GM12878 (cell line): ENCODE measurements around the gene SAMD4A. TPM values are rescaled to one million over a fixed set of nuclear protein-coding genes. Genes with fewer than 3 reads are reported as not detected.

Experiments
- ATAC-seq: fragments of 200-7000 bp; cut with Tn5 transposase; 3 replicates; pipeline ENCODE4 v1.9.1; 2020; ENCODE audit warnings: mild to moderate bottlenecking, moderate library complexity
- BruUV-seq: library from RNA; stranded (reverse); fragments of 400-500 nt; replicated peaks from 2 replicates; lab custom pipeline; 2021; lab: Mats Ljungman, UMichigan
- CTCF ChIA-PET: fragments of 300-600 bp; sonication (Branson Sonifier 250); formaldehyde crosslinking; extraction: SDS; loops from one replicate; lab custom pipeline; 2021; ENCODE audit warnings: inconsistent platforms; lab: Yijun Ruan, JAX
- POLR2A ChIA-PET: fragments of 350-600 bp; formaldehyde crosslinking; extraction: SDS; loops from one replicate; lab custom pipeline; 2021; ENCODE audit warnings: inconsistent platforms; lab: Charles Lee
- RAD21 ChIA-PET: fragments of 300-600 bp; sonication (Branson Sonifier 250); formaldehyde crosslinking; loops from one replicate; lab custom pipeline; 2023; ENCODE audit warnings: antibody characterized with exemption; ENCODE audit not compliant: unreplicated experiment; lab: Charles Lee
- SMC1A ChIA-PET: fragments of 300-600 bp; sonication (Branson Sonifier 250); formaldehyde crosslinking; loops from one replicate; lab custom pipeline; 2023; ENCODE audit not compliant: unreplicated experiment, uncharacterized antibody; lab: Charles Lee
- DNase-seq: peaks from one replicate; pipeline ENCODE4 v3.0.0-alpha.2; 2011; ENCODE audit warnings: low read depth, low spot score
- FAIRE-seq: peaks from 3 replicates; lab custom pipeline; 2011; peaks lifted over from hg19 to GRCh38; lab: Jason Lieb, UNC
- H2AFZ ChIP-seq: 2 replicates; pipeline ENCODE4 v1.6.0; 2011; ENCODE audit warnings: low read depth, low read length, control low read depth; ENCODE audit not compliant: control insufficient read depth
- H3K27ac ChIP-seq: 2 replicates; pipeline ENCODE4 v1.5.1; 2011; ENCODE audit warnings: control low read depth; ENCODE audit not compliant: control insufficient read depth, insufficient read depth
- H3K27me3 ChIP-seq, 2 experiments: replicated peaks in 1 of 2; 2 replicates each; pipeline versions ENCODE4 v1.6.0 to v1.6.1; 2011; ENCODE audit warnings: low read length in 1 of 2; ENCODE audit not compliant: control insufficient read depth in 2 of 2, insufficient read depth in 2 of 2
- H3K36me3 ChIP-seq, 2 experiments: 2 replicates each; pipeline ENCODE4 v1.5.1; 2011; ENCODE audit warnings: low read length in 1 of 2; ENCODE audit not compliant: control insufficient read depth in 2 of 2, insufficient read depth in 2 of 2
- H3K4me1 ChIP-seq: 2 replicates; pipeline ENCODE4 v1.6.1; 2011; ENCODE audit warnings: mild to moderate bottlenecking, low read length, moderate library complexity, mixed read lengths; ENCODE audit not compliant: control insufficient read depth, insufficient read depth
- H3K4me2 ChIP-seq: 2 replicates; pipeline ENCODE4 v1.6.0; 2011; ENCODE audit warnings: control low read depth; ENCODE audit not compliant: control insufficient read depth, insufficient read depth
- H3K4me3 ChIP-seq: fragments of 200-600 bp; sonication (generic); 2 replicates; pipeline ENCODE4 v1.5.1; 2016
- H3K79me2 ChIP-seq: 2 replicates; pipeline ENCODE4 v1.6.0; 2011; ENCODE audit warnings: low read length; ENCODE audit not compliant: control insufficient read depth, insufficient read depth
- H3K9ac ChIP-seq: 2 replicates; pipeline ENCODE4 v1.8.0; 2011; ENCODE audit warnings: low read length, control low read depth, mixed read lengths; ENCODE audit not compliant: control insufficient read depth, insufficient read depth
- H3K9me3 ChIP-seq: replicated peaks from 3 replicates; pipeline ENCODE4 v1.5.1; 2011; ENCODE audit warnings: mild to moderate bottlenecking, low read length; ENCODE audit not compliant: control insufficient read depth, insufficient read depth
- H4K20me1 ChIP-seq: 2 replicates; pipeline ENCODE4 v1.6.0; 2011; ENCODE audit not compliant: control insufficient read depth, insufficient read depth
- BACH1 ChIP-seq: fragments of 450-650 bp; IDR thresholded peaks from 2 replicates; pipeline ENCODE4 v1.6.1; 2017; ENCODE audit warnings: mild to moderate bottlenecking, borderline replicate concordance
- POLR2AphosphoS5 ChIP-seq: IDR thresholded peaks from 2 replicates; pipeline ENCODE4 v1.6.1; 2011; ENCODE audit warnings: mild to moderate bottlenecking, low read length, inconsistent platforms
- RUNX3 ChIP-seq: IDR thresholded peaks from 2 replicates; pipeline ENCODE4 v1.6.1; 2012; ENCODE audit warnings: low read length, inconsistent platforms
- TBL1XR1 ChIP-seq: IDR thresholded peaks from 2 replicates; pipeline ENCODE4 v1.6.1; 2012; ENCODE audit warnings: low read depth, low read length, improper control_type of control experiment
- WGBS: methylation state at CpG from one replicate; pipeline ENCODE4 v1.1.6; 2016; ENCODE audit warnings: low lambda C conversion rate; ENCODE audit not compliant: insufficient replicate concordance, insufficient coverage; ENCODE audit errors: missing lambda C conversion rate; 5-methylcytosine and 5-hydroxymethylcytosine counted together
- in situ Hi-C: fragments of 300-500 bp; cut with MboI; formaldehyde crosslinking; loops from 9 replicates; pipeline ENCODE4 v1.14.3; 2018; ENCODE audit warnings: mixed read lengths
- intact Hi-C: fragments of 100-400 bp; cut with micrococcal nuclease; formaldehyde crosslinking; loops from one replicate; pipeline ENCODE4 v1.14.2; 2022; ENCODE audit not compliant: unreplicated experiment
- polyA plus RNA-seq, 11 experiments: library from polyadenylated mRNA; depleted of rRNA in 4 of 11; unstranded in 6 of 11; stranded (reverse) in 5 of 11; fragments of >200 nt; fragmentation: Nextera tagmentation in 4 of 11; fragmentation: Illumina TruSeq in 1 of 11; extraction: Ambion mirVana in 4 of 11; extraction: Trizol in 1 of 11; gene quantifications; 1 replicate in 1 of 11; 2 replicates in 10 of 11; pipeline versions ENCODE4 v1.2.1 to v1.2.3, GENCODE V29; 2011 to 2016; ENCODE audit warnings: inconsistent platforms in 2 of 11, missing spikeins in 2 of 11, low read depth in 1 of 11
- total RNA-seq, 4 experiments: library from RNA; depleted of rRNA in 3 of 4; stranded (reverse); fragments of >200 nt in 3 of 4; fragmentation: Illumina TruSeq in 1 of 4; extraction: Trizol in 1 of 4; gene quantifications; 2 replicates each; pipeline versions ENCODE4 v1.2.1 to v1.2.3, GENCODE V29; 2013 to 2021
- TF ChIP-seq, protein P1 (sequence below): fragments of 150-350 bp; IDR thresholded peaks from 2 replicates; pipeline ENCODE4 v1.6.1; 2014; ENCODE audit warnings: mild to moderate bottlenecking, low read depth, low read length
- TF ChIP-seq, protein P2 (sequence below): IDR thresholded peaks from 2 replicates; pipeline ENCODE4 v1.6.1; 2012; ENCODE audit warnings: improper control_type of control experiment, low read depth, low read length; ENCODE audit not compliant: insufficient replicate concordance
- TF ChIP-seq, protein P3 (sequence below): fragments of 450-650 bp; IDR thresholded peaks from 2 replicates; pipeline ENCODE4 v1.6.1; 2017; ENCODE audit warnings: mild to moderate bottlenecking, moderate library complexity

The SAMD4A gene
- total and polyA plus RNA-seq, 10 of the 15 experiments (the other 5 are each of a cell fraction or from before 2014, with no cell fraction given) = 0.05 to 0.56 (median 0.31) TPM

DNA sequence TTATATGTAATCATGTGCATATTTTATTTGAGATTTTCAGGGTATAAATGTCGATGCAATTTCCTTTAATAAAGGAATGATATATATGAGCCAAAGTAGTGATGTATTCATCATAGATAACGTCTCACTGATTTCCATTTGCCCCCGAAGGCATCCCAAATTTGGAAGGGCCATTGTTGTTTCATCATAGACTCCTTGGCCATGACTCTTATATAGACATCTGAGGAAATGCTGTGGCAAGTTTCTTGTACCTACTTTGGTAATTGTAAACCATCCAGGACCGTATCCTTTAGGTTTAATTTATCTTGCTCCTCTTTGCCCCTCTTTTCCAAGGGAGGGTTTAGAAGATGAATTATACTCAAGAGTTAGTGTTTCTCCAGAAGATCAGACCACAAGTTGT, 84.7 kb downstream of the SAMD4A start (continued):
- TF ChIP-seq, protein P1, sequence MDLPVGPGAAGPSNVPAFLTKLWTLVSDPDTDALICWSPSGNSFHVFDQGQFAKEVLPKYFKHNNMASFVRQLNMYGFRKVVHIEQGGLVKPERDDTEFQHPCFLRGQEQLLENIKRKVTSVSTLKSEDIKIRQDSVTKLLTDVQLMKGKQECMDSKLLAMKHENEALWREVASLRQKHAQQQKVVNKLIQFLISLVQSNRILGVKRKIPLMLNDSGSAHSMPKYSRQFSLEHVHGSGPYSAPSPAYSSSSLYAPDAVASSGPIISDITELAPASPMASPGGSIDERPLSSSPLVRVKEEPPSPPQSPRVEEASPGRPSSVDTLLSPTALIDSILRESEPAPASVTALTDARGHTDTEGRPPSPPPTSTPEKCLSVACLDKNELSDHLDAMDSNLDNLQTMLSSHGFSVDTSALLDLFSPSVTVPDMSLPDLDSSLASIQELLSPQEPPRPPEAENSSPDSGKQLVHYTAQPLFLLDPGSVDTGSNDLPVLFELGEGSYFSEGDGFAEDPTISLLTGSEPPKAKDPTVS = no peak
- TF ChIP-seq RUNX3 (no peak), TBL1XR1 (no peak), POLR2AphosphoS5 (no peak)
- TF ChIP-seq, protein P2, sequence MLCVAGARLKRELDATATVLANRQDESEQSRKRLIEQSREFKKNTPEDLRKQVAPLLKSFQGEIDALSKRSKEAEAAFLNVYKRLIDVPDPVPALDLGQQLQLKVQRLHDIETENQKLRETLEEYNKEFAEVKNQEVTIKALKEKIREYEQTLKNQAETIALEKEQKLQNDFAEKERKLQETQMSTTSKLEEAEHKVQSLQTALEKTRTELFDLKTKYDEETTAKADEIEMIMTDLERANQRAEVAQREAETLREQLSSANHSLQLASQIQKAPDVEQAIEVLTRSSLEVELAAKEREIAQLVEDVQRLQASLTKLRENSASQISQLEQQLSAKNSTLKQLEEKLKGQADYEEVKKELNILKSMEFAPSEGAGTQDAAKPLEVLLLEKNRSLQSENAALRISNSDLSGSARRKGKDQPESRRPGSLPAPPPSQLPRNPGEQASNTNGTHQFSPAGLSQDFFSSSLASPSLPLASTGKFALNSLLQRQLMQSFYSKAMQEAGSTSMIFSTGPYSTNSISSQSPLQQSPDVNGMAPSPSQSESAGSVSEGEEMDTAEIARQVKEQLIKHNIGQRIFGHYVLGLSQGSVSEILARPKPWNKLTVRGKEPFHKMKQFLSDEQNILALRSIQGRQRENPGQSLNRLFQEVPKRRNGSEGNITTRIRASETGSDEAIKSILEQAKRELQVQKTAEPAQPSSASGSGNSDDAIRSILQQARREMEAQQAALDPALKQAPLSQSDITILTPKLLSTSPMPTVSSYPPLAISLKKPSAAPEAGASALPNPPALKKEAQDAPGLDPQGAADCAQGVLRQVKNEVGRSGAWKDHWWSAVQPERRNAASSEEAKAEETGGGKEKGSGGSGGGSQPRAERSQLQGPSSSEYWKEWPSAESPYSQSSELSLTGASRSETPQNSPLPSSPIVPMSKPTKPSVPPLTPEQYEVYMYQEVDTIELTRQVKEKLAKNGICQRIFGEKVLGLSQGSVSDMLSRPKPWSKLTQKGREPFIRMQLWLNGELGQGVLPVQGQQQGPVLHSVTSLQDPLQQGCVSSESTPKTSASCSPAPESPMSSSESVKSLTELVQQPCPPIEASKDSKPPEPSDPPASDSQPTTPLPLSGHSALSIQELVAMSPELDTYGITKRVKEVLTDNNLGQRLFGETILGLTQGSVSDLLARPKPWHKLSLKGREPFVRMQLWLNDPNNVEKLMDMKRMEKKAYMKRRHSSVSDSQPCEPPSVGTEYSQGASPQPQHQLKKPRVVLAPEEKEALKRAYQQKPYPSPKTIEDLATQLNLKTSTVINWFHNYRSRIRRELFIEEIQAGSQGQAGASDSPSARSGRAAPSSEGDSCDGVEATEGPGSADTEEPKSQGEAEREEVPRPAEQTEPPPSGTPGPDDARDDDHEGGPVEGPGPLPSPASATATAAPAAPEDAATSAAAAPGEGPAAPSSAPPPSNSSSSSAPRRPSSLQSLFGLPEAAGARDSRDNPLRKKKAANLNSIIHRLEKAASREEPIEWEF = no peak
- TF ChIP-seq, all 136 proteins: peak for 0

DNA sequence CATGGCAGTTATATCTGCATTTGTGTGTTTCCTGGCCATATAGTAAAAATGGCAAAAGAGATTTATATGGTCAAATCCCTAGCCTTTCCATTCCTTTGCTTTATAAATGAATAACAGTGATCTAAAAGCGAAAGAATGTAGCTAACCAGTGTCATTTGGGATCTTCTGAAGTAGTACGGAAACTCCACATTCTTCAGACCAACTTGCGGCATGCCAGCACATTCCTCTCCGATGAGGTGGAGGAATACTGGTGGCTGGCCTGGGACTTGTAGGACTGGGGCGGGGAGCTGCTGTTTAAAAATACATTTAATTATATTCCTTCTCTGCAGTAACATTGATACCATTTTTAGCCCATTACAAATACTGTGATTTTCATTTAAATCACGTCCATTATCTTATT, 85.3 kb downstream of the SAMD4A start:
- DNase-seq (no peak), FAIRE-seq (no peak), ATAC-seq (no peak)
- RAD21 ChIA-PET = no interaction called here
- no peak overlapping the region for H3K4me3 ChIP-seq
- H3K9ac ChIP-seq = no peak overlapping the region
- H3K9me3 ChIP-seq = no peaks in the 10 kb centered on the region
- SMC1A ChIA-PET = no interaction called here
- H2AFZ ChIP-seq = no peak overlapping the region
- BruUV-seq = no TSS peak
- CTCF ChIA-PET = no interaction called here
- no peaks in the 10 kb centered on the region for H4K20me1 ChIP-seq
- no peaks in the 10 kb centered on the region for H3K79me2 ChIP-seq
- H3K36me3 ChIP-seq = no peaks in the 10 kb centered on the region
- in situ Hi-C loops (no loop called here), intact Hi-C loops (no loop called here)
- H3K27me3 ChIP-seq = peaks cover 0 to 11% of the 10 kb centered on the region in 2 experiments; a peak in 1 of 4 replicates
- TF ChIP-seq, protein P3, sequence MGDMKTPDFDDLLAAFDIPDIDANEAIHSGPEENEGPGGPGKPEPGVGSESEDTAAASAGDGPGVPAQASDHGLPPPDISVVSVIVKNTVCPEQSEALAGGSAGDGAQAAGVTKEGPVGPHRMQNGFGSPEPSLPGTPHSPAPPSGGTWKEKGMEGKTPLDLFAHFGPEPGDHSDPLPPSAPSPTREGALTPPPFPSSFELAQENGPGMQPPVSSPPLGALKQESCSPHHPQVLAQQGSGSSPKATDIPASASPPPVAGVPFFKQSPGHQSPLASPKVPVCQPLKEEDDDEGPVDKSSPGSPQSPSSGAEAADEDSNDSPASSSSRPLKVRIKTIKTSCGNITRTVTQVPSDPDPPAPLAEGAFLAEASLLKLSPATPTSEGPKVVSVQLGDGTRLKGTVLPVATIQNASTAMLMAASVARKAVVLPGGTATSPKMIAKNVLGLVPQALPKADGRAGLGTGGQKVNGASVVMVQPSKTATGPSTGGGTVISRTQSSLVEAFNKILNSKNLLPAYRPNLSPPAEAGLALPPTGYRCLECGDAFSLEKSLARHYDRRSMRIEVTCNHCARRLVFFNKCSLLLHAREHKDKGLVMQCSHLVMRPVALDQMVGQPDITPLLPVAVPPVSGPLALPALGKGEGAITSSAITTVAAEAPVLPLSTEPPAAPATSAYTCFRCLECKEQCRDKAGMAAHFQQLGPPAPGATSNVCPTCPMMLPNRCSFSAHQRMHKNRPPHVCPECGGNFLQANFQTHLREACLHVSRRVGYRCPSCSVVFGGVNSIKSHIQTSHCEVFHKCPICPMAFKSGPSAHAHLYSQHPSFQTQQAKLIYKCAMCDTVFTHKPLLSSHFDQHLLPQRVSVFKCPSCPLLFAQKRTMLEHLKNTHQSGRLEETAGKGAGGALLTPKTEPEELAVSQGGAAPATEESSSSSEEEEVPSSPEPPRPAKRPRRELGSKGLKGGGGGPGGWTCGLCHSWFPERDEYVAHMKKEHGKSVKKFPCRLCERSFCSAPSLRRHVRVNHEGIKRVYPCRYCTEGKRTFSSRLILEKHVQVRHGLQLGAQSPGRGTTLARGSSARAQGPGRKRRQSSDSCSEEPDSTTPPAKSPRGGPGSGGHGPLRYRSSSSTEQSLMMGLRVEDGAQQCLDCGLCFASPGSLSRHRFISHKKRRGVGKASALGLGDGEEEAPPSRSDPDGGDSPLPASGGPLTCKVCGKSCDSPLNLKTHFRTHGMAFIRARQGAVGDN = no peak
- no peak for TF ChIP-seq BACH1
- 72% methylated on average over 6 of the region's 6 CpGs for WGBS
- no peaks in the 10 kb centered on the region for H3K4me1 ChIP-seq
- POLR2A ChIA-PET = no interaction called here
- no peak overlapping the region for H3K27ac ChIP-seq
- no peak overlapping the region for H3K4me2 ChIP-seq
